ENCODE data around the gene PJA2. TPM values are rescaled to one million over a fixed set of nuclear protein-coding genes. Genes with fewer than 3 reads are reported as not detected.

Gene PJA2
- total RNA-seq, 1 experiment from 2014 or later, result 51.5 TPM

DNA sequence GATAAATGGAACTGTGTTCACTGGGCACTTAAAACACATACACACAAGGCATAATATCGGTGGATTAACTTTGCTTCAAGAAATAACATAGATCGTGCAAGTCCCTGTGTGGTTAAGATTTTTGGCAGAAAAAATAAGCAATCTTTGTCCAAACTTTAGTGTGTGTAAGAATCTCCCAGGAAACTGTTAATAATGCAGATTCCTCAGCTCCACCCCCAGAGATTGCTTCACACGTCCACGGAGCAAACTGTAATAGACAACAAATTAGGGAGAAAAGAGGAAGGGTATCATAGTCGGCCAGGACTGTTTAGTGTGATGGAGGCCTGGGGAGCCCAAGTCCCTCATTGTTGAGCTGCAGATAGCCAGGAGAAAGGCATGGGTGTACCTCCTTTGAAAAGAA, 84.8 kb downstream of the PJA2 start:
- Mint-ChIP-seq H3K9me3 (no peaks in the 10 kb centered on the region), H3K27me3 (ENCODE audit: low read depth) (no peaks in the 10 kb centered on the region), H3K4me1 (no peaks in the 10 kb centered on the region), H3K36me3 (no peaks in the 10 kb centered on the region), H3K4me3 (no peak overlapping the region), H3K27ac (no peak overlapping the region)
- ChIA-PET CTCF (no interaction called here), POLR2A (no interaction called here)
- TF ChIP-seq TP53 (CRISPR knock-in tag; IDR thresholded peaks at IDR 0.05) (no peak), ZNF396 (CRISPR knock-in tag; IDR thresholded peaks at IDR 0.05; ENCODE audit: borderline replicate concordance) (no peak), SP1 (CRISPR knock-in tag; conservative IDR thresholded peaks at IDR 0.05) (no peak), ZNF232 (CRISPR knock-in tag; IDR thresholded peaks at IDR 0.05) (no peak), NR3C1 (CRISPR knock-in tag; conservative IDR thresholded peaks at IDR 0.05; ENCODE audit: low read depth) (no peak), PRRX2 (CRISPR knock-in tag; IDR thresholded peaks at IDR 0.05) (no peak), ZNF423 (CRISPR knock-in tag; IDR thresholded peaks at IDR 0.05) (no peak), FOXP1 (CRISPR knock-in tag; IDR thresholded peaks at IDR 0.05; ENCODE audit: borderline replicate concordance) (no peak), HMGA2 (CRISPR knock-in tag; IDR thresholded peaks at IDR 0.05) (no peak), EMX1 (CRISPR knock-in tag; IDR thresholded peaks at IDR 0.05) (no peak), ZNF416 (CRISPR knock-in tag; IDR thresholded peaks at IDR 0.05) (no peak), CREM (CRISPR knock-in tag; IDR thresholded peaks at IDR 0.05) (no peak), PREB (CRISPR knock-in tag; IDR thresholded peaks at IDR 0.05; ENCODE audit: borderline replicate concordance) (no peak), TEAD1 (CRISPR knock-in tag; IDR thresholded peaks at IDR 0.05) (no peak), OVOL2 (CRISPR knock-in tag; IDR thresholded peaks at IDR 0.05; ENCODE audit: borderline replicate concordance) (no peak)
- TF ChIP-seq, protein P1, sequence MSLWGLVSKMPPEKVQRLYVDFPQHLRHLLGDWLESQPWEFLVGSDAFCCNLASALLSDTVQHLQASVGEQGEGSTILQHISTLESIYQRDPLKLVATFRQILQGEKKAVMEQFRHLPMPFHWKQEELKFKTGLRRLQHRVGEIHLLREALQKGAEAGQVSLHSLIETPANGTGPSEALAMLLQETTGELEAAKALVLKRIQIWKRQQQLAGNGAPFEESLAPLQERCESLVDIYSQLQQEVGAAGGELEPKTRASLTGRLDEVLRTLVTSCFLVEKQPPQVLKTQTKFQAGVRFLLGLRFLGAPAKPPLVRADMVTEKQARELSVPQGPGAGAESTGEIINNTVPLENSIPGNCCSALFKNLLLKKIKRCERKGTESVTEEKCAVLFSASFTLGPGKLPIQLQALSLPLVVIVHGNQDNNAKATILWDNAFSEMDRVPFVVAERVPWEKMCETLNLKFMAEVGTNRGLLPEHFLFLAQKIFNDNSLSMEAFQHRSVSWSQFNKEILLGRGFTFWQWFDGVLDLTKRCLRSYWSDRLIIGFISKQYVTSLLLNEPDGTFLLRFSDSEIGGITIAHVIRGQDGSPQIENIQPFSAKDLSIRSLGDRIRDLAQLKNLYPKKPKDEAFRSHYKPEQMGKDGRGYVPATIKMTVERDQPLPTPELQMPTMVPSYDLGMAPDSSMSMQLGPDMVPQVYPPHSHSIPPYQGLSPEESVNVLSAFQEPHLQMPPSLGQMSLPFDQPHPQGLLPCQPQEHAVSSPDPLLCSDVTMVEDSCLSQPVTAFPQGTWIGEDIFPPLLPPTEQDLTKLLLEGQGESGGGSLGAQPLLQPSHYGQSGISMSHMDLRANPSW (CRISPR knock-in tag; conservative IDR thresholded peaks at IDR 0.05; ENCODE audit: low read depth), result no peak
- TF ChIP-seq, protein P2, sequence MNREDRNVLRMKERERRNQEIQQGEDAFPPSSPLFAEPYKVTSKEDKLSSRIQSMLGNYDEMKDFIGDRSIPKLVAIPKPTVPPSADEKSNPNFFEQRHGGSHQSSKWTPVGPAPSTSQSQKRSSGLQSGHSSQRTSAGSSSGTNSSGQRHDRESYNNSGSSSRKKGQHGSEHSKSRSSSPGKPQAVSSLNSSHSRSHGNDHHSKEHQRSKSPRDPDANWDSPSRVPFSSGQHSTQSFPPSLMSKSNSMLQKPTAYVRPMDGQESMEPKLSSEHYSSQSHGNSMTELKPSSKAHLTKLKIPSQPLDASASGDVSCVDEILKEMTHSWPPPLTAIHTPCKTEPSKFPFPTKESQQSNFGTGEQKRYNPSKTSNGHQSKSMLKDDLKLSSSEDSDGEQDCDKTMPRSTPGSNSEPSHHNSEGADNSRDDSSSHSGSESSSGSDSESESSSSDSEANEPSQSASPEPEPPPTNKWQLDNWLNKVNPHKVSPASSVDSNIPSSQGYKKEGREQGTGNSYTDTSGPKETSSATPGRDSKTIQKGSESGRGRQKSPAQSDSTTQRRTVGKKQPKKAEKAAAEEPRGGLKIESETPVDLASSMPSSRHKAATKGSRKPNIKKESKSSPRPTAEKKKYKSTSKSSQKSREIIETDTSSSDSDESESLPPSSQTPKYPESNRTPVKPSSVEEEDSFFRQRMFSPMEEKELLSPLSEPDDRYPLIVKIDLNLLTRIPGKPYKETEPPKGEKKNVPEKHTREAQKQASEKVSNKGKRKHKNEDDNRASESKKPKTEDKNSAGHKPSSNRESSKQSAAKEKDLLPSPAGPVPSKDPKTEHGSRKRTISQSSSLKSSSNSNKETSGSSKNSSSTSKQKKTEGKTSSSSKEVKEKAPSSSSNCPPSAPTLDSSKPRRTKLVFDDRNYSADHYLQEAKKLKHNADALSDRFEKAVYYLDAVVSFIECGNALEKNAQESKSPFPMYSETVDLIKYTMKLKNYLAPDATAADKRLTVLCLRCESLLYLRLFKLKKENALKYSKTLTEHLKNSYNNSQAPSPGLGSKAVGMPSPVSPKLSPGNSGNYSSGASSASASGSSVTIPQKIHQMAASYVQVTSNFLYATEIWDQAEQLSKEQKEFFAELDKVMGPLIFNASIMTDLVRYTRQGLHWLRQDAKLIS (CRISPR knock-in tag; IDR thresholded peaks at IDR 0.05; ENCODE audit: borderline replicate concordance), result no peak
- TF ChIP-seq, protein P3, sequence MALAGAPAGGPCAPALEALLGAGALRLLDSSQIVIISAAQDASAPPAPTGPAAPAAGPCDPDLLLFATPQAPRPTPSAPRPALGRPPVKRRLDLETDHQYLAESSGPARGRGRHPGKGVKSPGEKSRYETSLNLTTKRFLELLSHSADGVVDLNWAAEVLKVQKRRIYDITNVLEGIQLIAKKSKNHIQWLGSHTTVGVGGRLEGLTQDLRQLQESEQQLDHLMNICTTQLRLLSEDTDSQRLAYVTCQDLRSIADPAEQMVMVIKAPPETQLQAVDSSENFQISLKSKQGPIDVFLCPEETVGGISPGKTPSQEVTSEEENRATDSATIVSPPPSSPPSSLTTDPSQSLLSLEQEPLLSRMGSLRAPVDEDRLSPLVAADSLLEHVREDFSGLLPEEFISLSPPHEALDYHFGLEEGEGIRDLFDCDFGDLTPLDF (CRISPR knock-in tag; IDR thresholded peaks at IDR 0.05), result no peak
- ATAC-seq (no peak), DNase-seq (ENCODE audit: low spot score) (no peak)

- ChIA-PET CTCF (no interaction called here), POLR2A (no interaction called here)
- Mint-ChIP-seq H3K27me3 (ENCODE audit: low read depth) (no peaks in the 10 kb centered on the region), H3K36me3 (no peaks in the 10 kb centered on the region), H3K27ac (no peak overlapping the region), H3K9me3 (no peaks in the 10 kb centered on the region), H3K4me1 (no peaks in the 10 kb centered on the region), H3K4me3 (no peak overlapping the region)
- DNase-seq (ENCODE audit: low spot score), result peak; percentile 22
- ATAC-seq, result peak; percentile 91
- TF ChIP-seq TEAD1 (CRISPR knock-in tag; IDR thresholded peaks at IDR 0.05) (no peak), ZNF281 (CRISPR knock-in tag; IDR thresholded peaks at IDR 0.05) (no peak), CBFB (CRISPR knock-in tag; IDR thresholded peaks at IDR 0.05; ENCODE audit: low read depth) (no peak), GTF2I (CRISPR knock-in tag; conservative IDR thresholded peaks at IDR 0.05) (no peak), SMAD3 (CRISPR knock-in tag; IDR thresholded peaks at IDR 0.05; ENCODE audit: borderline replicate concordance) (no peak), RORB (CRISPR knock-in tag; IDR thresholded peaks at IDR 0.05) (no peak), CREM (CRISPR knock-in tag; IDR thresholded peaks at IDR 0.05) (no peak), ZNF263 (CRISPR knock-in tag; IDR thresholded peaks at IDR 0.05; ENCODE audit: low read depth) (no peak)
- TF ChIP-seq, protein P4, sequence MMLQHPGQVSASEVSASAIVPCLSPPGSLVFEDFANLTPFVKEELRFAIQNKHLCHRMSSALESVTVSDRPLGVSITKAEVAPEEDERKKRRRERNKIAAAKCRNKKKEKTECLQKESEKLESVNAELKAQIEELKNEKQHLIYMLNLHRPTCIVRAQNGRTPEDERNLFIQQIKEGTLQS (CRISPR knock-in tag; conservative IDR thresholded peaks at IDR 0.05), result no peak
Measured at GRCh38 chr5:109324351-109324750, 85.4 kb downstream of the PJA2 start.
